ENCODE data around the gene TTBK2. TPM values are rescaled to one million over a fixed set of nuclear protein-coding genes. Genes with fewer than 3 reads are reported as not detected.
A peak's percentile ranks its signal among the peaks of the same experiment; 100 is the strongest.

The TTBK2 gene
- total RNA-seq, 1 experiment from 2014 or later: 11.1 TPM

GRCh38 chr15:42707068-42707467 lies 213.5 kb downstream of the TTBK2 start:
- no peak for DNase-seq

GRCh38 chr15:42705336-42705735 lies 215.2 kb downstream of the TTBK2 start:
- Histone ChIP-seq H3K36me3 (peaks cover 36% of the 10 kb centered on the region), H3K9me3 (replicated peaks) (no peaks in the 10 kb centered on the region), H3K27me3 (no peaks in the 10 kb centered on the region), H3K4me3 (no peak overlapping the region), H3K4me1 (no peaks in the 10 kb centered on the region), H3K27ac (no peak overlapping the region)
- DNase-seq: no peak

More at GRCh38 chr15:42707068-42707467, 213.5 kb downstream of the TTBK2 start:
- Histone ChIP-seq H3K4me3 (no peak overlapping the region), H3K36me3 (peaks cover 26% of the 10 kb centered on the region), H3K4me1 (no peaks in the 10 kb centered on the region), H3K27ac (no peak overlapping the region), H3K27me3 (no peaks in the 10 kb centered on the region), H3K9me3 (replicated peaks) (no peaks in the 10 kb centered on the region)

DNA sequence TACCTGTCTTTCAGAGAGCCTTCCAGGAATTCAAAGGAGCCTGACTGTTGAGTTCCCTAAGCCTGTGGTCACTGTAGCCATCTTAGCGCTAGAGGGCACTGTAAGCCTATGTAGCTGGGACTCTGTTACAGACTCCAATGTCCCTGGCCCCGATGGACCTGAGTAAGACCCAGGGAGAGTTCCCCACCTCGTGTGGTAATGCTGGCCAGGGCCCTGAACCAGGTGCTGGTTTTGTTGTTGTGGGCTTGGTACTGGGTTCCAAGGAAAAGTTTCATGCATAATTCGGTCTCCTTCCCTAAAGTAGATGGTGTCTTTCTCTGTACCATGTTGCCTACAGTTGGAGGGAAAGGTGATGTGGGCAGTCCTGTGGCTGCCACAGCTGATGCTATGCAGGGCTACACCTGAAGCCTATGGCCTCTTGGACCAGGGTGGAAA lies 216.1 kb downstream of the TTBK2 start:
- peak; percentile 28 to 58 for DNase-seq
- H3K9me3 ChIP-seq (replicated peaks): no peaks in the 10 kb centered on the region

GRCh38 chr15:42696626-42697025 lies 224.0 kb downstream of the TTBK2 start:
- Histone ChIP-seq H3K36me3 (peaks cover 16% of the 10 kb centered on the region), H3K9me3 (replicated peaks) (no peaks in the 10 kb centered on the region), H3K27ac (no peak overlapping the region), H3K4me1 (no peaks in the 10 kb centered on the region), H3K27me3 (no peaks in the 10 kb centered on the region), H3K4me3 (no peak overlapping the region)
- no peak for DNase-seq

More for the DNA sequence above, 216.1 kb downstream of the TTBK2 start:
- Histone ChIP-seq H3K4me3 (no peak overlapping the region), H3K27me3 (no peaks in the 10 kb centered on the region), H3K27ac (no peak overlapping the region), H3K4me1 (no peaks in the 10 kb centered on the region), H3K36me3 (peaks cover 41% of the 10 kb centered on the region)

DNA sequence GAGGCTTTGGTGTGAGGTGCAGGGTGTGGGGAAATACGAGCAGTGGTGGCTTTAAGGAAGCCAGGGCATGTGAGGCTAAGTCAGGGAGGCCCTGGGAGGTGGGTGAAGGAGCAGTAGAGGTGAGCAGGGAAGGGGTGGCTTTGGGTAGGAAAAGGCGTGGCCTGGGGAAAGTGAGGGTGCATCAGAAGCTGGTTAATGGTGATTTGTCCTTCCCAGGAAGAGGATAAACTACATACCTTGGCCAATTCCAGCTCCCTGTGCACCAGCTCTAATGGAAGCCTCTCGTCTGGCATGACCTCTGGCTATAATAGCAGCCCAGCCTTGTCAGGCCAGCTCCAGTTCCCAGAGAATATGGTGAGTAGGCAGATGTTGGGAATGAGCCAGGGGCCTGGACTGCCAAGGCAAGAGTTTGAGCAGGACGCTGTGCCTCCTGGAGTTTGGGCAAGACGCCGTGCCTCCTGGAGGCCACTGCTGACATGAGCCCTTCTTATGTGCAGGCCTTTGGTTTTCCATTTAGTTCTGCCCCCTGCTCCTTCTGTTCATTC lies 225.0 kb downstream of the TTBK2 start:
- Histone ChIP-seq H3K27ac (no peak overlapping the region), H3K4me3 (no peak overlapping the region), H3K9me3 (replicated peaks) (no peaks in the 10 kb centered on the region), H3K4me1 (no peaks in the 10 kb centered on the region), H3K27me3 (no peaks in the 10 kb centered on the region), H3K36me3 (peaks cover 6% of the 10 kb centered on the region)
- DNase-seq: no peak

DNA sequence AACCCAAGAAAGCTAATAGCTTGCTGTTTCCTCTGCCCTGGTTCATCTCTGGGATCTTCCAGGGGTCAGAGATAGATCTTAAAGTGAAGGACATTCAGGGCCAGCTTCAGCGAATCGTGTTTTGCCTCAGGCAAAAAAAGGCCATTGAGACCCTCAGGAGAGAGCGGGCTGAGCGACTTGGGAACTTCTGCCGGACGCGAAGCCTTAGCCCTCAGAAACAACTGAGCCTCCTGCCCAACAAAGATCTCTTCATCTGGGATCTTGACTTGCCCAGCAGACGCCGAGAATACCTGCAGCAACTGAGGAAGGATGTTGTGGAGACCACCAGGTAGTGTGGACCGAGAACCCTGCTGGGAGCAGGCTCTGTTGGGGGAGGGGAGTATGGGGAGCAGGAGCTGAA lies 226.2 kb downstream of the TTBK2 start:
- Histone ChIP-seq H3K4me1 (no peaks in the 10 kb centered on the region), H3K4me3 (no peak overlapping the region), H3K36me3 (peaks cover 7% of the 10 kb centered on the region; the same call in 1 of the 2 replicates), H3K9me3 (replicated peaks) (no peaks in the 10 kb centered on the region), H3K27me3 (no peaks in the 10 kb centered on the region), H3K27ac (no peak overlapping the region)
- DNase-seq: no peak

DNA sequence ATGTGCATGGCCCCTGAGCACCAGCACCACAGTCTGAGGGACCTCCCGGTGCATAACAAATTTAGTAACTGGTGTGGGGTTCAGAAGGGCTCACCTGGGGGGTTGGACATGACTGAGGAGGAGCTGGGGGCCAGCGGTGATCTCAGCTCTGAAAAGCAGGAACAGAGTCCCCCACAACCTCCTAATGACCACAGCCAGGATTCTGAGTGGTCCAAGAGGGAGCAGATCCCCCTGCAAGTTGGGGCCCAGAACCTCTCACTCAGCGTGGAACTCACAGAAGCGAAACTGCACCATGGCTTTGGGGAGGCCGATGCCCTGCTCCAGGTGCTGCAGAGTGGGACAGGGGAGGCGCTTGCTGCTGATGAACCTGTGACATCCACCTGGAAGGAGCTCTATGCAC lies 226.6 kb downstream of the TTBK2 start:
- no peaks in the 10 kb centered on the region for H3K9me3 ChIP-seq (replicated peaks)
- H3K27ac ChIP-seq: no peak overlapping the region
- no peaks in the 10 kb centered on the region for H3K4me1 ChIP-seq
- H3K36me3 ChIP-seq: peaks cover 9% of the 10 kb centered on the region; the same call in 1 of the 2 replicates
- no peak for DNase-seq
- no peaks in the 10 kb centered on the region for H3K27me3 ChIP-seq
- H3K4me3 ChIP-seq: no peak overlapping the region

GRCh38 chr15:42693496-42693895 lies 227.1 kb downstream of the TTBK2 start:
- no peak overlapping the region for H3K4me3 ChIP-seq
- H3K4me1 ChIP-seq: no peaks in the 10 kb centered on the region
- H3K27me3 ChIP-seq: no peaks in the 10 kb centered on the region
- no peaks in the 10 kb centered on the region for H3K9me3 ChIP-seq (replicated peaks)
- H3K27ac ChIP-seq: no peak overlapping the region
- DNase-seq: no peak
- H3K36me3 ChIP-seq: peaks cover 14% of the 10 kb centered on the region; the same call in 1 of the 2 replicates

- Histone ChIP-seq H3K4me1 (no peaks in the 10 kb centered on the region), H3K27me3 (no peaks in the 10 kb centered on the region), H3K27ac (no peak overlapping the region), H3K36me3 (peaks cover 17% of the 10 kb centered on the region; the same call in 1 of the 2 replicates), H3K9me3 (replicated peaks) (no peaks in the 10 kb centered on the region), H3K4me3 (no peak overlapping the region)
- no peak for DNase-seq
These were observed 227.6 kb downstream of the TTBK2 start for GRCh38 chr15:42692997-42693396.

DNA sequence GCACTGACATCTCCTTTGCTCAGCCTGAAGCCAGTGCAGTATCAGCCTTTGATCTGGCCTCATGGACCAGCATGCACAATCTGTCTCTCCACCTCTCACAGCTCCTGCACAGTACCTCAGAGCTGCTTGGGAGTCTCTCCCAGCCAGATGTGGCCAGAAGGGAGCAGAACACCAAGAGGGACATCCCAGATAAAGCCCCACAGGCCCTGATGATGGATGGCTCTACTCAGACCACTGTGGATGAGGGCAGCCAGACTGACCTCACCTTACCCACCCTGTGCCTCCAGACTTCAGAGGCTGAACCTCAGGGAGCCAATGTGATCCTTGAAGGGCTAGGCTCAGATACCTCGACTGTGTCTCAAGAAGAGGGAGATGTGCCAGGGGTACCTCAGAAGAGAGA lies 228.0 kb downstream of the TTBK2 start:
- Histone ChIP-seq H3K4me1 (no peaks in the 10 kb centered on the region), H3K4me3 (no peak overlapping the region), H3K27ac (no peak overlapping the region), H3K27me3 (no peaks in the 10 kb centered on the region), H3K36me3 (peaks cover 19% of the 10 kb centered on the region), H3K9me3 (replicated peaks) (no peaks in the 10 kb centered on the region)
- no peak for DNase-seq

GRCh38 chr15:42691770-42692169 lies 228.8 kb downstream of the TTBK2 start:
- Histone ChIP-seq H3K9me3 (replicated peaks) (no peaks in the 10 kb centered on the region), H3K27me3 (no peaks in the 10 kb centered on the region), H3K4me3 (no peak overlapping the region), H3K27ac (no peak overlapping the region), H3K4me1 (no peaks in the 10 kb centered on the region), H3K36me3 (peaks cover 25% of the 10 kb centered on the region)
- DNase-seq: no peak

DNA sequence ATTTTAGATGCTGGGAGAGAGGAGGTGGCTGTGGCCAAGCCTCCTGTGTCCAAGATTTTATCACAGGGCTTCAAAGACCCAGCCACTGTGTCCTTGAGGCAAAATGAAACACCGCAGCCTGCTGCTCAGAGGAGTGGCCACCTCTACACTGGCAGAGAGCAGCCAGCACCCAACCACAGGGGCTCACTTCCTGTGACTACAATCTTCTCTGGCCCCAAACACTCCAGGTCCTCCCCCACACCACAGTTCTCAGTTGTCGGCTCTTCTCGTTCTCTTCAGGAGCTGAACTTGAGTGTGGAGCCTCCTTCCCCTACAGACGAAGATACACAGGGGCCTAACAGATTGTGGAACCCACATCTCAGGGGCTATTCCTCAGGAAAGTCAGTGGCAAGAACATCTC lies 229.3 kb downstream of the TTBK2 start:
- Histone ChIP-seq H3K36me3 (peaks cover 29% of the 10 kb centered on the region), H3K27me3 (no peaks in the 10 kb centered on the region), H3K27ac (no peak overlapping the region), H3K4me1 (no peaks in the 10 kb centered on the region), H3K9me3 (replicated peaks) (no peaks in the 10 kb centered on the region), H3K4me3 (no peak overlapping the region)
- DNase-seq: no peak

Other genes with a start within 250 kb of the TTBK2 start
- 16.2 and 17.8 TPM in 2 replicates for gene CDAN1, start 183.7 kb downstream of the TTBK2 start, total RNA-seq (2014; rRNA removed; shearing (Covaris generic))
- 25.1 and 27.5 TPM in 2 replicates for gene UBR1, start 185.3 kb upstream of the TTBK2 start, total RNA-seq (2014; rRNA removed; shearing (Covaris generic))
- 3.0 and 3.1 TPM in 2 replicates for gene TMEM62, start 212.8 kb upstream of the TTBK2 start, total RNA-seq (2014; rRNA removed; shearing (Covaris generic))